Dedifferentiated amniotic fluid mesenchymal stem cell (primary cell): ENCODE data around the gene PDXDC1.
"Not testable (repeated sequence)": the region's sequence is repeated elsewhere in the genome, so short reads cannot be mapped to it uniquely, and the experiment has no call there.

ENCODE experiments used
- DNase-seq: peaks from one replicate; pipeline ENCODE4 v3.0.0-alpha.2; 2016; ENCODE audit errors: extremely low spot score

The PDXDC1 gene

GRCh38 chr16:14974331-14974655, 533 bp upstream of the PDXDC1 start:
- DNase-seq = not testable (repeated sequence)

- not testable (repeated sequence) for DNase-seq
Observed at GRCh38 chr16:14975418-14976194, 780 bp downstream of the PDXDC1 start.

GRCh38 chr16:14976971-14977736, 2.3 kb downstream of the PDXDC1 start:
- DNase-seq = peak; percentile 25

GRCh38 chr16:14978281-14978680, 3.5 kb downstream of the PDXDC1 start:
- DNase-seq = not testable (repeated sequence)

GRCh38 chr16:14978908-14979307, 4.1 kb downstream of the PDXDC1 start:
- not testable (repeated sequence) for DNase-seq

- not testable (repeated sequence) for DNase-seq
Observed at GRCh38 chr16:14981234-14981633, 6.4 kb downstream of the PDXDC1 start.

GRCh38 chr16:14982521-14982920, 7.7 kb downstream of the PDXDC1 start:
- not testable (repeated sequence) for DNase-seq

GRCh38 chr16:14988092-14988491, 13.3 kb downstream of the PDXDC1 start:
- DNase-seq = not testable (repeated sequence)

- DNase-seq = not testable (repeated sequence)
Observed at GRCh38 chr16:14988661-14989191, 13.9 kb downstream of the PDXDC1 start.

GRCh38 chr16:14989291-14990281, 14.8 kb downstream of the PDXDC1 start:
- DNase-seq = not testable (repeated sequence)

GRCh38 chr16:14993277-14994151, 18.7 kb downstream of the PDXDC1 start:
- DNase-seq = not testable (repeated sequence)

- DNase-seq = peak; percentile 14
Observed at GRCh38 chr16:14996702-14997101, 21.9 kb downstream of the PDXDC1 start.

- not testable (repeated sequence) for DNase-seq
Observed at GRCh38 chr16:14998300-14998699, 23.5 kb downstream of the PDXDC1 start.

GRCh38 chr16:14999845-15000244, 25.0 kb downstream of the PDXDC1 start:
- not testable (repeated sequence) for DNase-seq

- not testable (repeated sequence) for DNase-seq
Observed at GRCh38 chr16:15002448-15002847, 27.6 kb downstream of the PDXDC1 start.

GRCh38 chr16:15005357-15006132, 30.7 kb downstream of the PDXDC1 start:
- not testable (repeated sequence) for DNase-seq

- DNase-seq = not testable (repeated sequence)
Observed at GRCh38 chr16:15008647-15009046, 33.8 kb downstream of the PDXDC1 start.

- DNase-seq = not testable (repeated sequence)
Observed at GRCh38 chr16:15012941-15013340, 38.1 kb downstream of the PDXDC1 start.

- not testable (repeated sequence) for DNase-seq
Observed at GRCh38 chr16:15015671-15016070, 40.8 kb downstream of the PDXDC1 start.

GRCh38 chr16:15016354-15016753, 41.5 kb downstream of the PDXDC1 start:
- not testable (repeated sequence) for DNase-seq
